Thoracic aorta (tissue), 2 donors: ENCODE results near the gene RBM33. TPM values are rescaled to one million over a fixed set of nuclear protein-coding genes. Genes with fewer than 3 reads are reported as not detected.
A peak's percentile ranks its signal among the peaks of the same experiment; 100 is the strongest.

Experiments
- ATAC-seq: fragments of 150-250 bp; one replicate; pipeline ENCODE4 v1.8.0; 2017; ENCODE audit warnings: low read depth; ENCODE audit not compliant: insufficient number of reproducible peaks, low FRiP score
- DNase-seq: peaks from one replicate; pipeline ENCODE4 v3.0.0-alpha.2; 2020; ENCODE audit warnings: low spot score
- H3K27ac ChIP-seq, 2 donors: fragments of 200-600 bp; sonication (generic); 1 replicate in 1 of 2; 2 replicates in 1 of 2; pipeline ENCODE4 v1.5.1; 2016; ENCODE audit warnings: mild to moderate bottlenecking in 2 of 2, moderate library complexity in 2 of 2
- H3K27me3 ChIP-seq: fragments of 200-600 bp; sonication (generic); replicated peaks from 2 replicates; pipeline ENCODE4 v1.6.0; 2016; ENCODE audit warnings: mild to moderate bottlenecking; ENCODE audit not compliant: insufficient read depth
- H3K36me3 ChIP-seq: fragments of 200-600 bp; sonication (generic); one replicate; pipeline ENCODE4 v1.5.1; 2016
- H3K4me1 ChIP-seq, 2 donors: fragments of 200-600 bp; sonication (generic); 1 replicate in 1 of 2; 2 replicates in 1 of 2; pipeline versions ENCODE4 v1.5.1 to v1.6.0; 2016; ENCODE audit warnings: low read depth in 2 of 2, mild to moderate bottlenecking in 1 of 2; ENCODE audit not compliant: control insufficient read depth in 1 of 2
- H3K4me3 ChIP-seq: fragments of 200-600 bp; sonication (generic); 2 replicates; pipeline ENCODE4 v1.5.1; 2016; ENCODE audit warnings: mild to moderate bottlenecking
- H3K9me3 ChIP-seq: fragments of 200-600 bp; sonication (generic); 2 replicates; pipeline ENCODE4 v1.5.1; 2016
- total RNA-seq, 2 donors: library from RNA; depleted of rRNA; stranded (reverse); fragments of >200 nt; gene quantifications; one replicate each; pipeline versions ENCODE4 v1.1.0 to v1.2.3, GENCODE V29; 2016
- TF ChIP-seq, protein P1 (sequence below): fragments of 200-600 bp; sonication (generic); IDR thresholded peaks from one replicate; pipeline ENCODE4 v1.5.1; 2019; ENCODE audit warnings: antibody characterized with exemption

Gene RBM33
- total RNA-seq, 2 donors from 2014 or later = 64.6 to 80.3 TPM

DNA sequence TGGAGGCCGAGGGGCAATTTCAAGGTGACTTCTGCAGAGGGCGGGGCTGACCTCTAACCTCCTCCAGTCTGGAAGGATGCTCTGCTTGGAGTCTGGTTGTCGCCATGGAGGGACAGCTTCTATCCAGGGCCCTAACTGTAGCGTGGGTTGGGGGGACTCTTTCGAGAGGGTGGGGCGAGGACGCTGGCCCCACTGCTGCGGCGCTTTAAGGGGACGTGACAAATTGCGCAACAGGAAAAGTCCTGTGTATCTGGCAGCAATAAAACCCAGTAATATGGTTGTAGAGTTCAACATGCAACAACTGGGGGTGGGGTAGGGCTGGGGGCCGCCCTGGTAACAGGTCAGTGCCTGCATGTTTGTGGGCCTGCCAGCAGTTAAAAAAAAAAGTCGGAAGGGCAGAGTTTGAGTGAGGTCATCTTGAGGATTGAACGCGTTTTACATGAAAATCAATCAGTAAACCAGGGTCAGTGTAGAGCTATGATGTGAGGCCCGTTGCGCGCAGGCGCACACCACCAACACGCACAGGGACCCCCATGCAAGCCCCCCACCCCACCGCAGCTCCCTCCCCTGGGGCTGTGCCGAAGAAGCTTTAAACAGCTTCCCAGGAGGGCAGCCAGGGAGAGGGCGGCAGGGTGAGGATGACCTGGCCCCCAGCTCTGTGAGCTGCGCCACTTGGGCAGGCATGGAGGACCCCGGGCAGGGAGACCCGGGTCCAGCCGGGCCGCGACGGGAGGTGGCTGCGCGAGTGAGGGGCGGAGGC lies 163.5 kb downstream of the RBM33 start:
- Histone ChIP-seq H3K27me3 (peaks cover 6% of the 10 kb centered on the region), H3K4me3 (no peak overlapping the region), H3K9me3 (no peaks in the 10 kb centered on the region), H3K36me3 (no peaks in the 10 kb centered on the region), H3K4me1 (peaks cover 26 to 54% of the 10 kb centered on the region in 2 donors), H3K27ac (no peak overlapping the region)
- no peak for DNase-seq
- TF ChIP-seq, protein P1, sequence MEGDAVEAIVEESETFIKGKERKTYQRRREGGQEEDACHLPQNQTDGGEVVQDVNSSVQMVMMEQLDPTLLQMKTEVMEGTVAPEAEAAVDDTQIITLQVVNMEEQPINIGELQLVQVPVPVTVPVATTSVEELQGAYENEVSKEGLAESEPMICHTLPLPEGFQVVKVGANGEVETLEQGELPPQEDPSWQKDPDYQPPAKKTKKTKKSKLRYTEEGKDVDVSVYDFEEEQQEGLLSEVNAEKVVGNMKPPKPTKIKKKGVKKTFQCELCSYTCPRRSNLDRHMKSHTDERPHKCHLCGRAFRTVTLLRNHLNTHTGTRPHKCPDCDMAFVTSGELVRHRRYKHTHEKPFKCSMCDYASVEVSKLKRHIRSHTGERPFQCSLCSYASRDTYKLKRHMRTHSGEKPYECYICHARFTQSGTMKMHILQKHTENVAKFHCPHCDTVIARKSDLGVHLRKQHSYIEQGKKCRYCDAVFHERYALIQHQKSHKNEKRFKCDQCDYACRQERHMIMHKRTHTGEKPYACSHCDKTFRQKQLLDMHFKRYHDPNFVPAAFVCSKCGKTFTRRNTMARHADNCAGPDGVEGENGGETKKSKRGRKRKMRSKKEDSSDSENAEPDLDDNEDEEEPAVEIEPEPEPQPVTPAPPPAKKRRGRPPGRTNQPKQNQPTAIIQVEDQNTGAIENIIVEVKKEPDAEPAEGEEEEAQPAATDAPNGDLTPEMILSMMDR = no peak
- no peak for ATAC-seq

DNA sequence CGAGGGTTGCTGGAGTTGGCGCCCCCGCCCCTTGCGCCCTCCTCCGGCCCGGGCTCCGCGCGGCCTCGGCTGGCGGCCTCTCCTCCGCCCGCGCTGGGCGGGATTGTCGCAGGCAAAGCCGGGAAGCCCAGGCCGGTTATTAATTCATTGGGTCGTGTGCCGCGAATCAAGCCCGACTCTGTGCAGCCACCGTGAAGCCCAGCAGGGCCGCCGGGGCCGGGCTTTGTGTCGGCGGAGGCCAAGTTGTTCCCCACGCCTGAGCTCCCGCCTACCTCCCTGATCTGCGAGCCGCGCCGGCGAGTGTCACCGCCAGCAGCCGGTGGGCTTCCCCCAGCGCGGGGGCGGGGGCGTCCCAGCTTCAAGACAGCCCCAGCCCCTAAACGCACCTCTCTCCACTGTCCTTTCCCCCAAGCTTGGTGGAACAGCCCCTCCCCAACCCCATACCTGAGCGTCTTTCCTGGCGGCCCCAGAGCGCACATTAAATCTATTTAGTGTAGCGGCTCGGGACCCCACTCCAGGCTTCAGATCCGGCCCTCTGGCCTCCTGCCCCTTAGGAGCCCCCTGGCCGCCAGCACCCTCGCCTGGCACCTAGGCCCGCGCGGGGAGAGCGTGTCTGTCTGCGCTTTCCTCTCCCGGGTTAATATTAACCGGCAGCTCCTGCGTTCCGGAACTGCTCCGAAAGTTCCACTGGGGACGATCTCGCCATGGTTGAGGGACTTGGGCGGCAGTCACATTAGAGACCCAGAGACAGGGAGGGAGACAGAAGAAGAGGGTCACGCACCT lies 164.3 kb downstream of the RBM33 start:
- TF ChIP-seq, protein P1 = no peak
- H3K27me3 ChIP-seq = peaks cover 6% of the 10 kb centered on the region
- H3K9me3 ChIP-seq = no peaks in the 10 kb centered on the region
- DNase-seq (no peak), ATAC-seq (no peak)
- H3K4me3 ChIP-seq = peak overlapping the region; percentile 43
- H3K4me1 ChIP-seq = peaks cover 26 to 47% of the 10 kb centered on the region in 2 donors
- H3K36me3 ChIP-seq = no peaks in the 10 kb centered on the region
- H3K27ac ChIP-seq = no peak overlapping the region

DNA sequence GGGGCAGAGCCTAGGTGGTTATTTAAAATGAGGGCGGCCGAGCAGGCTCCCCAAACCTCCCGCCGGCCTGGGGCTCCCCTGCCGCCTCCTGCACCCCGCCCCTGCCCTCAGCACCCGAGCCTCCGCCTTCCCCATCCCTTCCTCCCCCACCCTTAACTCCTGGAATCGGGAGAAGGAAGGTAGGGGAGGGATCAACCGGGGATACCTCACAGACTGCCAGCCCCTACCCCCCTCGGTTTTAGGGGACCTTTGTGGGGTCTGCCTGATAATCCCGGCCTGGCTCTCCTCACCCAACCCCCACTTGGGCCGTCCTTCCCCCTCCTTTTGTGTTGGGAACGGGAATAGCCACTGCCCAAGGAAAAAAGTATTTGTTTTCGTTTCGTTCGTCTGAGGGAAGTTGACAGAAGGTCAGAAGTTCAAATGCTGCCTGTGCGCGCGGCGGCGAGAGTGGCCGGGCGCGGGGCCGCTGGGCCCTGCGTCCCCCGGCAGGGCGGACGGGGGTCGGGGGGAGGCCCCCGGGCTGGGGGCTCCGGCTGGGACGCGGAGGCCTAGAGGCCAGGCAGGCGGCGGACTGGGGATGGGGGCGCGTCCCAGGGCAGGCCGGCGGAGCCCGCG lies 165.0 kb downstream of the RBM33 start:
- Histone ChIP-seq H3K4me1 (peaks cover 22 to 40% of the 10 kb centered on the region in 2 donors), H3K27me3 (peaks cover 6% of the 10 kb centered on the region), H3K27ac (no peak overlapping the region), H3K36me3 (no peaks in the 10 kb centered on the region), H3K9me3 (no peaks in the 10 kb centered on the region), H3K4me3 (peak overlapping the region; percentile 43)
- TF ChIP-seq, protein P1 = no peak
- ATAC-seq = no peak
- DNase-seq = no peak

DNA sequence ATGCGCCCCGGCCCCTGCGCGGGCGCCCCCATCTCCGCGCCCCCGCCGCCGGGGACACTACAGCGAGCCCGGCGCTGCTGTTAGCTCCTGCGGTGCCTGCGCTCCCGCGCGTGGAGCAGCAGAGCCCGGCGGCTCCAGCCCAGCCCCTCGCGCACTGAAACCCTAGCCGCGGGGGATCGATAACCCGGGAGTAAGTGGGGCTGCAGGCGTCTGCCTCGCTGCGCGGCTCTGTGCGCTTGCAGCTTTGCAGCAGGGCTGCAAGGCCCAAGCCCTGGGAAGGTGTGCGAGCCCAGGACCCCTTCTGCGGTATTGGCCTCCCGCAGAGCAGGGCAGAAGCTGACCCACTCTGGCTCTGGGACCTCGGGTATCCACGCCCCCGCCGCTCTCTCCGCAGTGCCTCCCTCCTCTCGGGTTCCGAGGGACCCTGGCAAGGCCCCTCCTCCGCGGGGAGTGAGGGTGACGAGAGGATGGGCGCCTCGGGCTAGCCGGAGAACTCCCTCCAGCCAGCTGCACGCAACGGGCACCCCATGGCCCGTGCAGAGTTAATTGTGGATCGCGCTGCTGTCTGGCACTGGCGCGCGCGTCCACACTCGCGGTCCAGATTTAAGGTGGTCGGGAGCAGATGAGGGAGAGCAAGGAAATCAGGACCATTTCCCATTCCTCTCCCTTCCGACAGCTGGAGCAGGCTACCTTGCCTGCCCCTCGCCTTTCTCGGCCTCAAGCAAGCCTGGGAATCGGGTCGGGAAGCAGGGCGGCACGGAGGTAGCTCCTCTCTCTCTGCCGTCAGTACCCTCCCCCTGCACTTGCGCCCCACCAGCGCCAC lies 165.7 kb downstream of the RBM33 start:
- no peak overlapping the region for H3K4me3 ChIP-seq

More for the DNA sequence above, 165.7 kb downstream of the RBM33 start:
- H3K27me3 ChIP-seq = peaks cover 6% of the 10 kb centered on the region
- peaks cover 15 to 32% of the 10 kb centered on the region in 2 donors for H3K4me1 ChIP-seq
- no peak for DNase-seq
- no peaks in the 10 kb centered on the region for H3K9me3 ChIP-seq
- TF ChIP-seq, protein P1 = no peak
- no peaks in the 10 kb centered on the region for H3K36me3 ChIP-seq
- ATAC-seq = no peak
- no peak overlapping the region for H3K27ac ChIP-seq
